GM18511 (cell line): Measurements from ENCODE around the gene GARIN5A.

Source experiments
- ATAC-seq: cut with Tn5 transposase; IDR thresholded peaks from one replicate; pipeline ENCODE4 v1.9.1; 2021; ENCODE audit warnings: mild to moderate bottlenecking, moderate library complexity; ENCODE audit not compliant: unreplicated experiment

GARIN5A gene

DNA sequence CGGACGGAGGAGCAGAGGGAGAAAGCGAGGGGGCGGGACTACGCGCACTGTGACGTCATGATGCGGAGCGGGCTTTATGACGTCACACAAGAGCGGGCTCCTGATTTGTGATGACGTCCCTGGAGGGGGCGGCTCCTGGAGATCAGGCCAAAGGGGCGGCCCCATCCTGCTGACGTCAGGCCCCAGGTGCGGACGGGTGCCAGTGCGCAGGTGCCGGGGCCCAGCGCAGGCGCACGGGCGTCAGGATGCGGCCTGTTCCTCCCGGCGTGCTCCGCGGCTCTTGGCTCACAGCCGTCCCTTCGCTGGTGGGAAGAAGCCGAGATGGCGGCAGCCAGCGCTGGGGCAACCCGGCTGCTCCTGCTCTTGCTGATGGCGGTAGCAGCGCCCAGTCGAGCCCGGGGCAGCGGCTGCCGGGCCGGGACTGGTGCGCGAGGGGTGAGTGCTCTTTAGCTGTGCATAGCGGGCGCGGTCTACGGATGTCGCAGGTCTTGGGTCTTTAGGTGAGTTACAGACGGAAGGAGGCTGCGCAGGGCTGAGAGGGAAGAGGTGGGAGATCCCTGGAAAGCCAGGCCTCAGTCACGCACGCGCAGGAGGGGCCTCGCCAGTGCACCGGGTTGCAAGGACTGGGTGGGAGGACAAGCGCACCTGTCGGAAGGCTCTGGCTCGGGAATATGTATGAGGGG lies at the start of gene GARIN5A, which contains the start of gene EMC10:
GARIN5A (minus strand) TSS at position 625 of the 683 bp plus-strand sequence; CDS start at position 165, 460 bp downstream.
EMC10 (plus strand) TSS at position 284 of the 683 bp plus-strand sequence; CDS start at position 322, 38 bp downstream.
- ATAC-seq = peak; percentile 77

DNA sequence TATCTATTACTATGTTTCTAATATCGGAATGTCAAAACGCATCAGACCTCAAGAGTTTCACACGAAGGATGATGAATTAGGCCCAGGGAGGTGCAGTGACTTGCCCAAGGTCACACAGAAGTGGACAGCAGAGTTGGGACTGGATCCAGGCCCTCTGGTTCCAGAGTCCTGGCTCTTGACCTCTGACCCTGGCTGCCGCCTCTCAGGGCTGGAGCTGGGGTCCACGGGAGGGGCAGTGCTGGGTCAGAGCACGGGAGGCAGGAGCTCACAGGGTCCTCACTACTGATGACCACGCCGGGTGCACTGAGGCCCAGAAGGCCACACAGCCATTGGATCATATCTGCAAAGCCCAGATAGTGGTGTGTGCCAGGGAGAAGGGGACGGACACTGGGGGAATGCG lies 46.2 kb upstream of the GARIN5A start:
- ATAC-seq = no peak

DNA sequence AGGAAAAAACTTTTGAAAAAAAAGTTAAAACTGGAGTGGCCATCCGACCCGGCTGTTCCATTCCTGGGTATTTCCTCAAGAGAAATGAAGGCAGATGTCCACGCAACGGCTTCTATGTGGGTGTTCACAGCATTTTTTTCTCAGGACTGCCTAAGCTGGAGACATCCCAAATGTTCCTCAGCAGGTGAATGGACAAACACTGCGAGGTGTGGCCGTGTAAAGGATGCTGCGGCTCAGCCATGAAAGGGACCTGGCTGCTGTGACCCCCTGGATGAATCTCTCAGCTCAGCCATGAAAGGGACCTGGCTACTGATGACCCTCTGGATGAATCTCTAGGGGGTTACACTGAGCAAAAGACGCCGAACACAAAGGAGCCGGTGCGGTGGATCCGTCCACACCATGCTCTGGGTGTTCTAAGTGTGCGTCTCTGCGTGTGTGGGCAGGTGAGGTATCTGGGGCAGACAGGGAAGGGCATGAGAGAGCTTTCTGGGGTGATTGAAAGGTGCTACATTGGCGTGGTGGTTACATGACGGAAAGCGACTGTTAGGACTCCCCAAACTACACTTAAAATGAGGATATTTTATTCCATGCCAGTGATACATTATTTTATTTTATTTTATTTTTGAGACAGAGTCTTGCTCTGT lies 44.3 kb upstream of the GARIN5A start:
- ATAC-seq = no peak

DNA sequence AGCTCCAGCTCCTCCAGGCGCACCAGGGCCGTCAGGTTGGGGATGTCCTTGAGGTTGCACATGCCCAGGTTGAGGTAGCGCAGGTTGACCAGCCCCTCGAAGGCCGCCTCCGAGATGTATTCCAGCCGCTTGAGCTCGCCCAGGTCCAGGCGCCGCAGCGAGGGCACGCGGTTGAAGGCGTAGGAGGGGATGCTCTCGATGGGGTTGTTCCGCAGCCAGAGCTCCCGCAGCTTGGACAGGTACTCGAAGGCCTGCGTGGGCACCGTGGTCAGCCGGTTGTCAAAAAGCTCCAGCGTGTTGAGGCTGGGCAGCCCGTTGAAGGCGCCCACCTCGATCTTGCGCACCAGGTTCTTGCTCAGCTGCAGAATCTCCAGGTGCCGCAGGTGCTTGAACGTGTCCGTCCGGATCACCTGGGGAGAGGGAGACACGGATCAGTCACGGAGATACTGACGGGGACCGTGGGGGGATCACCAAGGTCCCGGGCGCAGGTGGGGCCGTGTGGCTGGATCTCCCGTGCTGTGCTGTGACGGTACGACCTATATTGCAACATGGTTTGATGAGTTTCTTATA lies 42.4 kb upstream of the GARIN5A start:
- no peak for ATAC-seq

DNA sequence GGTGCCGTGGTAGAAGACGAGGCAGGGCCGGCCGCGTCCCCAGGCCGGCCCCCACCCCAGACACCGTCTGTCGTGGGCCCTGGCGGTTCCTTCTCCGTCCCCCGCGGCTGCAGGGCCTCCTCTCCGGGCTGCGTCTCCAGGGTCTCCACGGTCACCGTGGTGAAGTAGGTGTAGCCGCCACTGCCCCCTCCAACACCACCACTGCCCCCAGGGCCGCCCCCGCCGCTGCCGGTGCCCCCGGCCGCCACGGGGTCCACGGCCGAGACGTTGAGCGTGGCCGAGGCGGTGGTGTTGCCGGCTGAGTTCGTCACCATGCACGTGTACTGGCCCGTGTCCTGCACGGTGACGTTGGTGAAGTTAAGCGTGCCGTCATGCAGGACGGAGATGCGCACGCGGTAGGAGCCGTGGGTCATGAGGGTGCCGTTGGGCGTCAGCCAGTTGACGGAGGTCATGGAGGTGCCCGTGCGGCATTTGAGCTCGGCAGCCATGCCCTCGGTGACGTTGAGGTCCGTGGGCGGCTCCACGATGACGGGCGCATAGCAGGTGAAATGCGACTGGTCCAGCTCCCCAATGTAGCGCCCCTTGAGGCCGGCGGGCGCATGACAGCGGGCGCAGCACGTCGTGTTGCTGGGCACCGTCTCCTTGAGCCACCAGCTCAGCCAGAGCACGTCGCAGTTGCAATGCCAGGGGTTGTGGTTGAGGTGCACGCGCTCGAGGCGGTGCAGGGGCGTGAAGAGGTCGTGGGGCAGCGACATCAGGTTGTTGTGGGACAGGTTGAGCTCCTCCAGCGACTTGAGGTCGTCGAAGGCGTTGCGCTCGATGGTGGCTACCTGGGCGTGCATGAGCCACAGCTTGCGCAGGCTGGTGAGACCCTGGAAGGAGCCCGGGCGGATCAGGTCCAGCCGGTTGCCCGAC lies 41.7 kb upstream of the GARIN5A start:
- no peak for ATAC-seq

DNA sequence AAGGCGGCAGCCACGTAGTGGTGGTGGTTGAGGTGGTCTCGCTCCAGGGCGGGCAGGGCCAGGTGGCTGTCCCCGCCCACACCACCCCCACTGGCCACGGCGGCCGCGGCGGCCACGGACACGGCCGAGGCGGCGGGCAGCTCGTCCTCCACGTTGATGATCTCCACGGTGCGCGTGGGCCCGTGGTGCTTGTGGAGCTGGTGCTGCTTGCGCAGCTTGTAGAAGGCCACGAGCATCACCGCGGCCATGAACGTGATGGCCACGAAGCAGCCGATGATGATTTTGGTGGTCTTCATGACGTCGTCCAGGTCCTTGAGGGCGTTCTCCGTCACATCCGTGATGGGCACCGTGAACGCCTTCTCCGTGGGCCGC lies 41.0 kb upstream of the GARIN5A start:
- ATAC-seq = no peak

DNA sequence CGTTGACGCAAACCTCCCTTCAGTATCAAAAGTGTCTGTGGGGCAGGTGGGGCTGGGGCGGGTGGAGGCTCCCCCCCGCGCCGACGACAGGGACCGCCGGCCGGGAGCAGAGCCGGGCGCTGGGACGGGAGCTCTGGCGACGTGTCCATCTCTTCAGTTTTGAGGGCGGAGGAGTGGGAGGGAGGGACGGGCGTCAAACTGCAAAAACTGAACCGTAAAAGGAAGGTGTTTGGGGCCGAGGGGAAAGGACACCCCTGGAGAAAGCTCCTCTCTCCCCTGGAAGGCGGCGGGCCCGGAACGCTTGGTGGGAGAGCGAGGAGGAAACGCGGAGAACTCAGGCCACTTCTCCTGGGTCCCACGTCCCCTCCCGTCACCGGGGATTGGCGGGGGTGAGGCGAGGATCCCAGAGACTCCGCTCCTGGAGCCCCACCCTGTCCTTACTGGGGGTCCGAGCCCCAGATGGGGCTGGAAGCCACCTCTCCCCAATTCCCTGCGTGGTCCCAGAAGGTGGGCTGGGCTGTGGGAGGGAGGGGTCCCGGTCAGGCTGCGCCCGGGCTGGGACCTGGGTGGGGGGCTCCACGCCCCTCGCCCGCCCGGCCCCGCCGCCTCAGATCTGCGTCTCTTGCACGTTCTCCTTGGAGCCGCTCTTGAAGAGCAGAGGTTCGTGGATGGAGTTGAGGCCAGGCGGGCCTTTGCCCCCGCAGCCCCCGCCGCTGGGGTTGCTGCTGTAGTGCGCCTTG lies 40.5 kb upstream of the GARIN5A start:
- ATAC-seq = no peak

DNA sequence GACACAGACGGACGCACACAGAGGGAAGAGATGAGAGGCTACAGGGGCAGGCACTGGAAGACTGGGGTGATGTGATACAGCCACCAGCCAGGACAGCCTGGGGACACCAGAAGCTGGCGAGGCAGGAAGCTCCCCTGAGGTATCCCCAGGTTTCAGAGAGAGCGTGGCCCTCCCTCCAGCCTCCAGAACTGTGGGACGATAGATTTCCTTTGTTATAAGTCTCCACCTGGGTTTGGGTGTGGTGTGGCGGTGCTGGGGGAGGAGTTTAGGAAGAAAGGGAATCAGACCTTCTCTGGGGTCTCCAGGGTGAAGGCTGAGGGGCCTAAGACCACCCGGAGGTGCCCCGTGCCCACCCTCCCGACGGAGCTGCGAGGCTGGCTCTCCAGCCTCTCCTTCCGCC lies 39.8 kb upstream of the GARIN5A start:
- no peak for ATAC-seq

DNA sequence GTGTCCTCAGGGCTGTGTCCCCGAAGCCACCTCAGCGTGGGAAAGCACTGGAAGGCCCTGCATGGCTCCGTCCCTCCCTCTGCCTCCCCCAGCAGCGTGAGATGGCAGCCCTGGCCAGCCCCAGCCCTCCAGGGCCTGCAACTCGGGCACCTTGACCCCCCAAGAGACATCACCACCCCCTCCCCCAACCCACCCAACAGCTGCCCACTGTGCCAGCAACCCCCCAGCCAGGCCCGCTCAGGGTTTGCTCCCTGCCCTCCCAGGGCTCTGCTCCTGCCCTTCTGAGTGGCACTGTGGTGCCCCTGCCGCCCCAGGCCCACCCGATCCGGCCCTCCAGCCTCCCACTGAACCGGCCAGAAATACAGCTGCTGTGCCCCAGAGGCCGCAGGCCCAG lies 38.5 kb upstream of the GARIN5A start:
- ATAC-seq = no peak

DNA sequence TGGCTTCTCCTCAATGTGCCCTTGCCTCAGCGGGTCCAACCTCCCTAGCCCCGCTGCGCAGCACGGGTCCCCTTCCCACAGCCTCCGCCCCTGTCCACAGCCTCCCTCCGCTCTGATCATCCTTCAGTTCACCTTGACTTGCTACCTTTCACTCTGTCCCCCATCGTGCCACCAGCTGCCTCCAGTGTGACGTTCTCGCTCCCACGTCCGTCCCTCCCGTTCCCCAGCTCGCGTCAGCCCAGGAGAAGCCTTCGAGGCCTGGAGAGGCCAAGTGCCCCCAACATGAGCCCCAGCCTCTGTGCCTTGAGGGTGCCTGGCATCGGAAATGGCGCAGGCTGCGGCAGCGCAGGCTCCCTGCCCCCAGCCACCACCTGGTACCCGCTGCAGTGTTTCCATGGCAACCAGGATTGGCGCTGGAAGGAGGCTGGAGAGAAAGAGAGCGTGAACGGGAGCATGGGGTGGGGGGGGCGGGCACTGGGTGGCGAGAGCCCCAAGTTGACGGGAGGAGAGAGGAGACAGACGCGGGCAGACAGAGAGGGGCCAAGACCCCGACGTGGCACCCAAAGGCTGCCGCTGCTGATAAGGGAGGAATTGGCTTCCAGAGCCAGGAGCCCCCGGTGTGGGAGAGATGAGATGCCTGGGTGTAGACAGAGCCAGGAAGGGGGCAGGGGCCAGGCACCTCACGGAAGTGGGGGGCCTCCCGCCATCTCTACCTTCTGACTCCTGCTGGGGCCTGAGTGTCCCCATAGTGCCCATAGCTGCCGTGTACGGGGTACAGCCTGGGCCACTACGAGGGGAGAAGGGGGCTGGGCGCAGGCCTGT lies 37.9 kb upstream of the GARIN5A start:
- ATAC-seq = no peak

DNA sequence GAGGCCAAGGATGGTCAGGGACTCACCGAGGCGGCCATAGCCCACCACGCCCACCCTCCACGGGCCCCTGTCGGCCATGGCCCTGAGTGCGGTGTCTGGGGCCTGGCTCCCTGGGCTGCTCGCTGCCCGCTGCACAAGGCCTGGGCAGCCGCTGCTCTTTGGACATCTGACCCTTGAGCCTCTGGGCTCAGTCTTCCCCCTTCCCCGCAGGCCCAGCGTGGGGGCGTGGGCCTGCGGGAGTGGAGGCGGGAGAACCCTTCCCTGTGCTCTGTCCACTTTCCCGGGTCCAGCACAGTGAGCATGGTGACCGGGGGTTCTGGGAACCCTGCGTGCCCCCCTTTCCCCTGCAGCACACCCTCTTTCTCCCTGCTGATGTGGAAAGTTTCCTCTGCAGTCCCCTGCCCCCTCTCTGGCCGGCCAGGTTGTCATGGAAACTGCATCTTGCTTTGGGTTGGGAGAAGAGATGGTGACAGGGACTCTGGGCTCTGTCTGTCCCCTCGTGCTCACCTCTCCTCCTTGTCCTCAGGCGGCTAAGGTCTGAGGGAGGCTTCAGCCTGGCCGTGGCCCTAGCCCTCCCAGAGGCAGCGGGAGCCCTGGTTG lies 37.2 kb upstream of the GARIN5A start, which contains the start of gene ASPDH:
ASPDH (minus strand) TSS at position 168 of the 600 bp plus-strand sequence; CDS start at position 78, 90 bp downstream.
- no peak for ATAC-seq

DNA sequence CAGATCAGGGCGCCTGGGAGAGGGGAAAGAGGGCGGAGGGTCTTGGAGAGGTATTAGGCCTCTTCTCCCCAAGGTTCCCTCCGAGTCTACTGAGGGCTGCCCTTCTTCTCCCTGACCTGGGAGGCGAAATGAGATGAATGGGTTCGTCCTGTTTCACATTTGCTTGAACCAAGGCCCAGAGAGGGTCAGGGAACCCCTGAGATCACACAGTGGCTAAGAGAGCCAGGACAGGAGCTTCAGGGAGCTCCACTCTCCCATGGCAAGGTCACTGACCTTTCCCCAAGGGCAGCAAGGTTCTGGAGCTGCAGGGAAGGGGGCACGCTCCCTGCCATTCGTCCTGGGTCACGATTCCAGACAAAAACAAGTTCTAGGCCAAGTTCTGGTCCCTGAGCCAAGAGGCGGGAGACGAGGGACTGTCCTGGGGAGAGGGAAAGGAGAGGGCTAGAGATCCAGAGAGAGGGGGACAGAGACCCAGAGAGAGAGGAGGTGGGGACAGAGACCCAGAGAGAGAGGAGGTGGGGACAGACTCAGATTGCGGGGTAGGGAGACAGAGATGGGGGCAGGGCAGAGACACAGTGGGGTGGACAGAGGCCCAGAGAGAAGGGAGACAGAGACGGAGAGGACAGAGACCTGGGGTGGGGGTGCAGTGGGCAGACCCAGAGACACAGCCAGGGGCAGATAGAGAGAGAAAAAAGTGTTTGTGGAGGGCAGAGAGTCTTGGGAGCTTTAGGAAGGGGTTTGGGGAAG lies 36.5 kb upstream of the GARIN5A start:
- no peak for ATAC-seq

DNA sequence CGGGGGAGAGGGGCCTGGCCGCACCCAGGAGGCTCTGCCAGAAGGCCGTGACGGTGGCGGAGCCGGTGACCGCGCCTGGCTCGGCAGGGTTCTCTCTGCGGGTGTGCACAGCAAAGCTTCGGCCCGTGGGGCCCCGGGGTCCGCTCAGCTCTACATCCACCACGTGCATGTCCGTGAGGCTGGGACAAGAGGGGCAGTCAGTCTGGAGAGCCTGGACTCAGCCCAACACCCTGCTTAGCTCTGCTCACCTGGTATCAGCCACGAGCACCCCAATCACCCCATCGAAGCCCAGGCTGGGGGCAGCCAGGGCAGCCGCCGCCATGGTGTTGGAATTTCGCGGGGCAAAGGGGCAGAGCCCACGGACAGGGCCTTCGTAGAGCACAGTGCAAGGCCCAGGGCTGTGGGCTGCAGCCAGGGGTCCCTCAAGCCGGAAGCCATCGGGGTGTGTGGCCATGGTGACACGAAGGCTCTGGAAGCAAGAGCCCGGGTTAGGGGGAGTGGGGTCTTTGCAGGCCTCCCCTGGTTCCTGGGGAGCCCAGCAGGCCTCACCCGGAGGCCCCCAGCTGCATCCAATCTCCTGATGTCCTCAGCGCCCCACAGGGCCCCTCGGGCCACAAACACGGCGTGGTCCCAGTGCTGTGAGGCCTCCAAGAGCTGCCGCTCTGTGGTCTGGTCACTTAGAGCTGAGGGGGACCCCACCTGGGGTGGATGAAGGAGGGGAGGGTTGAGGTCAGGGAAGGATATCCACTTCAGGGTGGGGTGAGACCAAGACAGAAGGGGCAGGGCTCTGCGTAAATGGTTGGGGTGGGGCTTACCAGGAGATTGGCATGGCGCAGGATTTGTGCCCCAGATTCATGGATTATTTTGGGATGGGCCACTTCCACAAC lies 35.7 kb upstream of the GARIN5A start:
- no peak for ATAC-seq

DNA sequence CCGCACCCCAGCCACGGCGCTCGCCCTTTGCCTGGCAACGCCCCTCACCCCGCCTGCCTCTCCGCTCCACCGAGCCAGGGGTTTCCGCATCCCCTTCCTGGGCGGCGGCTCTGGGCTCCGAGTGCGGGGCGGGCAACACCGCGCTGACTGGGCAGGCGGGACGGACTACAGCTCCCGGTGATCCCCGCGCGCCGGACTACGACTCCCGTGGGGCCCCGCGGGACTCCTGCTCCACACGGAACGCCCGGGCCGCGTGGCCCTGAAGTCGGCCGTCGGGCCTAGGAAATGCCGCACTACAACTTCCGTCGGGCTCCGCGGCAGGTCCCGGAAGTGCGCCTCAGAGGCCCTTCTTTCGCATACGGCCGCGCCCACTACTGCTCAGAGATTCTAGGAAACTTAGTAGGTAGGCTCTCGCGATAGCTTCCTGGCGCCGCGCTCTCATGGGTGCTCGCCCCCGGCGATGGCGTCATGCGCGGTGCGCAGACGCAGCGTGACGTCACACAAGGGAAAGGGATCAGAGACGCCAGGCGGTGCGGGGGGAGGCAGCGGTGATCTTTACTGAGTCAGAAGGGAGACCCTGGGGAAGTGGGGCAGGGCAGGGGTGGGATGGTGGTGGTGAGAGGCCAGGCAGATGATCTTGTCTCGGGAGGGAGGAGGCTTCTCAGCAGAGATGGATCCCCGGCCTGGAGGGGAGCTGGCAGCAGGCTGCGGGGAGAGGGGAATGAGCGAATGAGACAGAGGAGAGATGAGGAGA lies 34.6 kb upstream of the GARIN5A start, which contains the start of gene JOSD2:
JOSD2 (minus strand) TSS at position 123 of the 754 bp plus-strand sequence. CDS start 760 bp downstream, outside the sequence.
- ATAC-seq = peak; percentile 85

DNA sequence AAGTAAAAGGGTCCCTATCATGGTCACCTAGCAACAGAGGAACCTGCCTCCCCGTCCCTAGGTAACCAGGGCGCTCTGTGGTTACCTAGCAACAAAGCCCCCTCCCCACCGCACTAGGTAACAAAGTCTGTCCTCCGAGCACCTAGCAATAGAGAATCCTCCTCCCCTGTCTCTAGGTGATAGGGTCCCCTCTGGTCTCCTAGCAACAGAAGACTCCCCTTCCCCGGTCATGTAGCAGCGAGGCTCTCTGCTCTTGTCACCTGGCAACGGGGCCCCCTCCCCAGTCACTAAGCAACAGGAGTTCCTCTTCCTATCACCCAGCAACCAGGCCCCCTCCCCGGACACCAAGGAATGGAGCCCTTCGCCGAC lies 34.0 kb upstream of the GARIN5A start:
- ATAC-seq = no peak

DNA sequence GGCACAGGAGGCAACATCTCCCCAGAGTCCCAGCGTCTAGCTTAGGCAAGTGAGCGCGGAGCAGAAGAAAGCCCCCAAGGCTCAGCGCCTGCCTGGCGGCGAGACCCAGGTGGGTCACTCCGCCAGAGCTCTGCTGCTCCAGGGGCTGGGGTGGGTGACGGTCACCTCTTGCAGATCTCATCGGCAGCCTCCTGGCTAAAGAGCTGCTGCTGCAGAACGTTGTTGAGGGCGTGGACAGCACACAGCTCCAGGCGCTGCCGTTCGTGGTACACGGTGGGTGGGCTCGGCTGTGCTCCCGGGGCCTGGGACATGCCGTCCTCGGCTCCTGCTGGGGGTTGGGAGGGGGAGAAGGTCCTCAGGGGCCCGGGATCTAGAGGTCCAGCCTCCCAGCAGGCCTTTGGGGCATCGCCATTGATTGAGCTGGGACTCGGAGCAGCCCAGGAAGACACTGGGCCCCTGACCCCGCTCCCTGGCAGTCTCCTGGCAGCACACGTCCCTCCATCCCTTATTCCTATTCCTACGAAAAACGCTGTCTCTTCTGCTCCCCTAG lies 33.5 kb upstream of the GARIN5A start:
- ATAC-seq = no peak
